Ishikawa (cell line): ENCODE data around the gene MRRF.

Experiments used
- CEBPB ChIP-seq: IDR thresholded peaks from 2 replicates; pipeline ENCODE4 v1.6.1; 2012
- CREB1 ChIP-seq: IDR thresholded peaks from 2 replicates; pipeline ENCODE4 v1.6.1; 2012; ENCODE audit warnings: low read depth
- EGR1 ChIP-seq: IDR thresholded peaks from 2 replicates; pipeline ENCODE4 v1.6.1; 2012
- EP300 ChIP-seq: IDR thresholded peaks from 2 replicates; pipeline ENCODE4 v1.6.1; 2012; ENCODE audit warnings: borderline replicate concordance
- FOXM1 ChIP-seq: IDR thresholded peaks from 2 replicates; pipeline ENCODE4 v1.6.1; 2012; ENCODE audit warnings: low read depth, borderline replicate concordance
- NFIC ChIP-seq: IDR thresholded peaks from 2 replicates; pipeline ENCODE4 v1.6.1; 2012
- RAD21 ChIP-seq: IDR thresholded peaks from 2 replicates; pipeline ENCODE4 v1.6.1; 2012; ENCODE audit warnings: low read depth
- REST ChIP-seq: IDR thresholded peaks from 2 replicates; pipeline ENCODE4 v1.6.1; 2012; ENCODE audit warnings: low read depth, mild to moderate bottlenecking
- TAF1 ChIP-seq: IDR thresholded peaks from 2 replicates; pipeline ENCODE4 v1.6.1; 2012; ENCODE audit warnings: low read depth, mild to moderate bottlenecking
- TCF12 ChIP-seq: IDR thresholded peaks from 2 replicates; pipeline ENCODE4 v1.6.1; 2012; ENCODE audit warnings: low read depth
- TEAD4 ChIP-seq: IDR thresholded peaks from 2 replicates; pipeline ENCODE4 v1.6.1; 2012
- YY1 ChIP-seq: IDR thresholded peaks from 2 replicates; pipeline ENCODE4 v1.6.1; 2012; ENCODE audit warnings: low read depth
- ZBTB7A ChIP-seq: IDR thresholded peaks from 2 replicates; pipeline ENCODE4 v1.6.1; 2012; ENCODE audit warnings: low read depth
- TF ChIP-seq, protein P1 (sequence below): IDR thresholded peaks from 2 replicates; pipeline ENCODE4 v1.6.1; 2012
- TF ChIP-seq, protein P2 (sequence below): IDR thresholded peaks from 2 replicates; pipeline ENCODE4 v1.6.1; 2012

MRRF gene

DNA sequence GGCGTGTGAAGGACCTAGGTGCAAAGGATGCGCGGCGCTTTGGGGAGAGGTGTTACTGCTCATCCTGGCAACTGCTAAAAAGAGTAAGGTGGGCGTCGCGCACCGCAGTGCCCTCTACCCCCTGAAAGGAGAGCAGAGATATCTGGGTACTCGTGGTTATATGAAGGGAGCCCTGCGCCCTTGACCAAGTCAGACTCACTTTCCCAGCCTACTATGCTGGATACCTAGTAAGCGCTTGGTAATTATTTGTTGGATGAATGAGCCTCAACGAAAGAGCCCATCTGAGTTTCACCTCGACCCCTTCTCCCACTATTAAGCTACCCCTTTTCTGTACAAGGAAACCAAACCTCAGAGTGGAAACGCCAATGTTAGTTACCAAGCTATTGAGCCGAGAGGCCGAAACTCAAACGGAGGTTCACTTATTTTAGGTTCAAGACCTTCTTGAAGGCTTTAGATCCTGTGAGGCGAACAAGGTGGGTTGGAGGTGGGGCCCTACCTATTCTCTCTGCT, 44.0 kb upstream of the MRRF start:
- TF ChIP-seq, protein P1, sequence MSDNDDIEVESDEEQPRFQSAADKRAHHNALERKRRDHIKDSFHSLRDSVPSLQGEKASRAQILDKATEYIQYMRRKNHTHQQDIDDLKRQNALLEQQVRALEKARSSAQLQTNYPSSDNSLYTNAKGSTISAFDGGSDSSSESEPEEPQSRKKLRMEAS = no peak
- TF ChIP-seq NFIC = no peak
- TF ChIP-seq CEBPB = no peak
- no peak for TF ChIP-seq TCF12
- no peak for TF ChIP-seq YY1
- no peak for TF ChIP-seq REST
- no peak for TF ChIP-seq EP300
- TF ChIP-seq TAF1 = no peak
- TF ChIP-seq CREB1 = no peak
- no peak for TF ChIP-seq RAD21
- TF ChIP-seq, protein P2, sequence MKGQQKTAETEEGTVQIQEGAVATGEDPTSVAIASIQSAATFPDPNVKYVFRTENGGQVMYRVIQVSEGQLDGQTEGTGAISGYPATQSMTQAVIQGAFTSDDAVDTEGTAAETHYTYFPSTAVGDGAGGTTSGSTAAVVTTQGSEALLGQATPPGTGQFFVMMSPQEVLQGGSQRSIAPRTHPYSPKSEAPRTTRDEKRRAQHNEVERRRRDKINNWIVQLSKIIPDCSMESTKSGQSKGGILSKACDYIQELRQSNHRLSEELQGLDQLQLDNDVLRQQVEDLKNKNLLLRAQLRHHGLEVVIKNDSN = no peak
- TF ChIP-seq TEAD4 = no peak
- TF ChIP-seq ZBTB7A = no peak
- TF ChIP-seq FOXM1 = no peak
- no peak for TF ChIP-seq EGR1

DNA sequence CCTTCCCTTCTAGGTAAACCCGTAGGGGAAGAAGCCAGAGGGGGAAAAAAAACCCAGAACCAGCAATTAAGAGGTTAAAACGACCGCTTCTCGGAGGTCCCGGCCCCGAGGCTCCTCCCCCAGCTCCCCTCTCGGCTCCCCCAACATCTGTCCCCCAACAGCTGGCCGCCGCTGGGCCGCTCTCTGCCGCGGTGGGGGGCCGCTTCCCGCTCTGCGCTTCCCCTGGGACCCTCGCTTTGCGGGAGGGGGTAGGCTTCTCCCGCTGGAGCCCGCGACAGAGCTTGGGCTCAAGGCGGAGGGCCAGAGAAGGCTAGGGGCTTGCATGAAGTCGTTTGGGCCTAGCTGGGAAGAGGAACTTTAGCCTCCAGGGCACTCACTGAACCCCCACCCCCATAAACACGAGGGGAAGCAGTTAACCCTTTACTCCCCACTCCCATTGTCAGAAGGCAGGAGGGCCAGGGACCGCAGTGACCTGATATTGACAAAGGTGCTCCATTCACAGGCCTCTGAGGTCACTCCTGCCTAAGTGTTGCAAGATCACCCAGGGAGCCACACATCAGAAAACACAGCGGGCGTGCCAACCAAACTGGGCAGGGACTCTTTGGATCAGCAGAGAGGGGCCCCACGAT, 43.4 kb upstream of the MRRF start:
- TF ChIP-seq CREB1 (no peak), NFIC (no peak), CEBPB (no peak), FOXM1 (no peak), TAF1 (no peak), TCF12 (no peak), REST (no peak), ZBTB7A (no peak), TEAD4 (no peak), YY1 (no peak), EGR1 (no peak), RAD21 (no peak), EP300 (no peak)
- TF ChIP-seq, protein P1 = no peak
- TF ChIP-seq, protein P2 = no peak

DNA sequence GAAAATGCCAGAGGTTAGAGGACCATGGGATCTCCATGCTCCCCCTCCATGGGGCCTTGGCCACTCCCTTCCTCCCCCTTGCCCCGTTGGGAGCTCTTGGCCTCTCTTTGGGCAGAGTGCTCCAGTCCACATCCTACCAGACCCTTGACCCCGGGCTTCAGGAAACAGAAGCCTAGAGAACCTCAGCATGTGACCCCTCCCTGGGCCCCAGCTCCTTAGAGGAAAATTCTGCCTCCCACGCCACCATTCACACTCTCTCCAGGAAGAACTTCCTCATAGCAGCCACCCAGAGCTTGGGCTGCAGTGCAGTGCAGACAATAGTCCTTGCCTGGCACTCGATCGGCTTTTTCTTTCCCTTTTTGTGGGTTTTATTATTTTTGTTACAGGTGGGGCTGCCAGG, 41.9 kb upstream of the MRRF start:
- no peak for TF ChIP-seq ZBTB7A
- no peak for TF ChIP-seq TAF1
- TF ChIP-seq FOXM1 = no peak
- no peak for TF ChIP-seq EGR1
- TF ChIP-seq CREB1 = no peak
- TF ChIP-seq TEAD4 = no peak
- TF ChIP-seq RAD21 = no peak
- TF ChIP-seq, protein P1 = no peak
- TF ChIP-seq TCF12 = no peak
- no peak for TF ChIP-seq NFIC
- TF ChIP-seq, protein P2 = no peak
- TF ChIP-seq CEBPB = no peak
- no peak for TF ChIP-seq YY1

- TF ChIP-seq TCF12 (no peak), EGR1 (no peak), RAD21 (no peak), FOXM1 (no peak), NFIC (no peak), REST (no peak), TEAD4 (no peak), ZBTB7A (no peak), TAF1 (no peak), CREB1 (no peak), CEBPB (no peak), EP300 (no peak), YY1 (no peak)
- TF ChIP-seq, protein P1 = no peak
- TF ChIP-seq, protein P2 = no peak
Observed at GRCh38 chr9:122223435-122223834, 41.2 kb upstream of the MRRF start.
